GM23248 (cell line): ENCODE results near the gene PPIL4.

ENCODE experiments used
- EZH2 ChIP-seq: fragments of 200-600 bp; sonication (generic); IDR thresholded peaks from 2 replicates; pipeline ENCODE4 v1.6.1; 2018; ENCODE audit warnings: antibody characterized with exemption, mild to moderate bottlenecking; ENCODE audit not compliant: insufficient read depth, poor library complexity, severe bottlenecking
- EZH2phosphoT487 ChIP-seq: fragments of 200-600 bp; sonication (generic); IDR thresholded peaks from 2 replicates; pipeline ENCODE4 v1.6.1; 2018; ENCODE audit warnings: antibody characterized with exemption, moderate library complexity, mild to moderate bottlenecking, low read depth; ENCODE audit not compliant: insufficient read depth

DNA sequence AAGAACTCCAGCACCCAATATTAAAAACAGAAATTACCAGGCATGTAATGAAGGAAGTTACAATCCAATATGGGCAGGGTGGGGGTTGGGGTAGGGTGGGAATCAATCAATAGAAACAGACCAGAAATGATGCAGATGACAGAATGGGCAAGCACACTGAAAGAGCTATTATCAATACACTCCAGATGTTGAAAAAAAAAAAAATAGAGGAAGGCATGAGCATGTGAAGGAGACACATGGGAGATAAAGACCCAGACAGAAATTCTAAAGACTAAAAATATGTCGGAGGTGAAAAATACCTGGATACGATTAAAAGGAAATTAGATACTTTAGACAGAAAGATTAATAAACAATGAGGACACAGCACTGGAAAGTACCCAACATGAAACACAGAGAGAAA, 42.0 kb downstream of the PPIL4 start:
- TF ChIP-seq EZH2 (no peak), EZH2phosphoT487 (no peak)
